Measurements from ENCODE around the gene PLVAP. TPM values are rescaled to one million over a fixed set of nuclear protein-coding genes. Genes with fewer than 3 reads are reported as not detected.

Gene PLVAP
- total RNA-seq, 4 donors from 2014 or later, result 11.7 to 96.5 (median 50.2) TPM

- H3K4me3 ChIP-seq (ENCODE audit: low read depth, poor library complexity, severe bottlenecking), result peak within 1 kb of the TSS; percentile 56
- WGBS, 2 donors, result 0 to 1% methylated on average over 36 to 38 of the region's 85 CpGs
- DNase-seq (ENCODE audit: low spot score in 2 of 2), result peak; percentile 97 to 99
- no peak for TF ChIP-seq POLR2A (IDR thresholded peaks at IDR 0.05)
- intact Hi-C loops (cut with DNase I; ENCODE audit: low total_unique reads), result no loop called here
Observed at GRCh38 chr19:17419621-17420474, 42.7 kb upstream of the PLVAP start, which contains the start of gene MVB12A. Gene MVB12A, plus strand, starts transcription at chr19:17420047. Its CDS starts 89 bp downstream, at chr19:17420136.

- TF ChIP-seq POLR2A (IDR thresholded peaks at IDR 0.05) (no peak), CTCF (IDR thresholded peaks at IDR 0.05) (no peak)
- 16 to 22% methylated on average over 8 of the region's 8 CpGs for WGBS, 2 donors
- intact Hi-C loops (cut with DNase I; ENCODE audit: low total_unique reads), result no loop called here
- no peak overlapping the region for H3K4me3 ChIP-seq (ENCODE audit: low read depth, poor library complexity, severe bottlenecking)
- DNase-seq (ENCODE audit: low spot score in 2 of 2), result no peak
Observed at GRCh38 chr19:17419154-17419620, 42.0 kb upstream of the PLVAP start.

GRCh38 chr19:17418710-17419109 lies 41.6 kb upstream of the PLVAP start:
- intact Hi-C loops (cut with DNase I; ENCODE audit: low total_unique reads), result no loop called here
- no peak overlapping the region for H3K4me3 ChIP-seq (ENCODE audit: low read depth, poor library complexity, severe bottlenecking)
- TF ChIP-seq POLR2A (IDR thresholded peaks at IDR 0.05) (no peak), CTCF (IDR thresholded peaks at IDR 0.05) (no peak)
- WGBS, 2 donors, result 50 to 54% methylated on average over 3 of the region's 3 CpGs
- DNase-seq (ENCODE audit: low spot score in 2 of 2), result no peak

- 77 to 80% methylated on average over 6 of the region's 6 CpGs for WGBS, 2 donors
- TF ChIP-seq POLR2A (IDR thresholded peaks at IDR 0.05) (no peak), CTCF (IDR thresholded peaks at IDR 0.05) (no peak)
- no peak overlapping the region for H3K4me3 ChIP-seq (ENCODE audit: low read depth, poor library complexity, severe bottlenecking)
- intact Hi-C loops (cut with DNase I; ENCODE audit: low total_unique reads), result no loop called here
- no peak for DNase-seq (ENCODE audit: low spot score in 2 of 2)
Observed at GRCh38 chr19:17415121-17415520, 38.0 kb upstream of the PLVAP start.

- 84 to 87% methylated on average over 8 of the region's 8 CpGs for WGBS, 2 donors
- no peak for DNase-seq (ENCODE audit: low spot score in 2 of 2)
- no peak overlapping the region for H3K4me3 ChIP-seq (ENCODE audit: low read depth, poor library complexity, severe bottlenecking)
- TF ChIP-seq CTCF (IDR thresholded peaks at IDR 0.05) (no peak), POLR2A (IDR thresholded peaks at IDR 0.05) (no peak)
- intact Hi-C loops (cut with DNase I; ENCODE audit: low total_unique reads), result no loop called here
Observed at GRCh38 chr19:17414097-17414496, 37.0 kb upstream of the PLVAP start.

GRCh38 chr19:17411801-17412200 lies 34.7 kb upstream of the PLVAP start:
- no peak for TF ChIP-seq POLR2A (IDR thresholded peaks at IDR 0.05)
- TF ChIP-seq CTCF (IDR thresholded peaks at IDR 0.05), result no peak

More at GRCh38 chr19:17411801-17412200, 34.7 kb upstream of the PLVAP start:
- no peak overlapping the region for H3K4me3 ChIP-seq (ENCODE audit: low read depth, poor library complexity, severe bottlenecking)
- intact Hi-C loops (cut with DNase I; ENCODE audit: low total_unique reads), result no loop called here
- DNase-seq (ENCODE audit: low spot score in 2 of 2), result no peak
- 61 to 70% methylated on average over 11 of the region's 11 CpGs for WGBS, 2 donors

Measured in lower leg skin (tissue), 4 donors.